ENCODE measurements around the gene TBXAS1.

- TF ChIP-seq, protein P1, sequence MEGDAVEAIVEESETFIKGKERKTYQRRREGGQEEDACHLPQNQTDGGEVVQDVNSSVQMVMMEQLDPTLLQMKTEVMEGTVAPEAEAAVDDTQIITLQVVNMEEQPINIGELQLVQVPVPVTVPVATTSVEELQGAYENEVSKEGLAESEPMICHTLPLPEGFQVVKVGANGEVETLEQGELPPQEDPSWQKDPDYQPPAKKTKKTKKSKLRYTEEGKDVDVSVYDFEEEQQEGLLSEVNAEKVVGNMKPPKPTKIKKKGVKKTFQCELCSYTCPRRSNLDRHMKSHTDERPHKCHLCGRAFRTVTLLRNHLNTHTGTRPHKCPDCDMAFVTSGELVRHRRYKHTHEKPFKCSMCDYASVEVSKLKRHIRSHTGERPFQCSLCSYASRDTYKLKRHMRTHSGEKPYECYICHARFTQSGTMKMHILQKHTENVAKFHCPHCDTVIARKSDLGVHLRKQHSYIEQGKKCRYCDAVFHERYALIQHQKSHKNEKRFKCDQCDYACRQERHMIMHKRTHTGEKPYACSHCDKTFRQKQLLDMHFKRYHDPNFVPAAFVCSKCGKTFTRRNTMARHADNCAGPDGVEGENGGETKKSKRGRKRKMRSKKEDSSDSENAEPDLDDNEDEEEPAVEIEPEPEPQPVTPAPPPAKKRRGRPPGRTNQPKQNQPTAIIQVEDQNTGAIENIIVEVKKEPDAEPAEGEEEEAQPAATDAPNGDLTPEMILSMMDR (conservative IDR thresholded peaks at IDR 0.05): no peak
- no peak for TF ChIP-seq EZH2 (IDR thresholded peaks at IDR 0.05; ENCODE audit: low read depth)
Measured at GRCh38 chr7:140028311-140028710, 199.2 kb downstream of the TBXAS1 start.
